OCI-LY1 (cell line): ENCODE results near the gene ADAM8.

Source experiments
- CTCF ChIP-seq: fragments of 200-600 bp; sonication (generic), shearing (Covaris generic); IDR thresholded peaks from 2 replicates; pipeline ENCODE4 v1.5.1; 2017; ENCODE audit warnings: mild to moderate bottlenecking, antibody characterized with exemption, low read length, moderate library complexity, mixed read lengths
- EZH2 ChIP-seq: fragments of 200-600 bp; sonication (generic), shearing (Covaris generic); IDR thresholded peaks from 2 replicates; pipeline ENCODE4 v1.8.0; 2017; ENCODE audit warnings: borderline replicate concordance, mixed run types, mild to moderate bottlenecking, antibody characterized with exemption, low read length, moderate library complexity, mixed read lengths

DNA sequence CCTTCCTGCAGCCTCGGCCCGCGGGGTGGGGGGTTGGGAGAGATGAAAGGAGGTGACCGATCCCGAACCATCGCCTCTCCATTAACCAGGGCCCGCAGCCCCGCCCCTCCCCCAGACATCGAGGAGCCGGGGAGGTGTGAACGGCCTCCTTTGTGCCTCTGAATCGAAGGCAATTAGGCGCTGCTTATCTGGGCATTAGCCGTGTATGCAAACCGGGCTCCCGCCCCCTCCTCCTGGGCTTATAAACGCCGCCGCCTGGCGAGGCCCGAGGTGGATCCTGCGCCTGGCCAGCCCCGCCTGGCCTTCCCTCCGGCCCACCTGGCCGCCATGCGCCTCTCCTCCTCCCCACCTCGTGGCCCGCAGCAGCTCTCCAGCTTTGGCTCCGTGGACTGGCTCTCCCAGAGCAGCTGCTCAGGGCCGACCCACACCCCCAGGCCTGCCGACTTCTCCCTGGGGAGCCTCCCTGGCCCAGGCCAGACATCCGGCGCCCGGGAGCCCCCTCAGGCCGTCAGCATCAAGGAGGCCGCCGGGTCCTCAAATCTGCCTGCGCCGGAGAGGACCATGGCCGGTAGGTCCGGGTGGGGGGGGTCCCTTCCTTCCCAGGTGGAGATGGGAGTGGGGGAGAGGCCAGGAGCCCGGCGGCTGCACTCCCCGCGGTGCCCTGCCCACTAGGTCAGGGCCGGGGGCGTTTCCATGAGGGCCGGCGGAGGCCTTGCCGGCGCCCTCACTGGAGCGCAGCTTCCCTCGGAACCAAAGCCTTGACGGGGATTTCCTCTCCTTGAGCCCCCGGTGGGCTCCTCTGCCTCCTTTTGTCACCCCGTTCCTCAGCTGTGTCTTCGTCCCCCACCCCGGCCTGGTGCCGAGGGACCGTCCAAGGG, 38.8 kb downstream of the ADAM8 start, which contains the start of gene VENTX:
- no peak for TF ChIP-seq CTCF
- no peak for TF ChIP-seq EZH2
